ENCODE data around the gene ASCC1. TPM values are rescaled to one million over a fixed set of nuclear protein-coding genes. Genes with fewer than 3 reads are reported as not detected.

Gene ASCC1
- total RNA-seq, 3 donors from 2014 or later = 33.8 to 37.0 (median 34.3) TPM

GRCh38 chr10:72068901-72069446 is 147.1 kb downstream of the ASCC1 start:
- H3K36me3 Mint-ChIP-seq (ENCODE audit: insufficient read depth) = peaks cover 26% of the 10 kb centered on the region
- no peaks in the 10 kb centered on the region for H3K27me3 Mint-ChIP-seq (ENCODE audit: low read depth)
- H3K4me3 Mint-ChIP-seq = no peak overlapping the region
- ATAC-seq (peak; percentile 62 to 65), DNase-seq (no peak)
- no peaks in the 10 kb centered on the region for H3K9me3 Mint-ChIP-seq
- peaks cover 16% of the 10 kb centered on the region for H3K4me1 Mint-ChIP-seq (ENCODE audit: low read depth)

GRCh38 chr10:72068126-72068765 is 147.8 kb downstream of the ASCC1 start:
- Mint-ChIP-seq H3K4me1 (ENCODE audit: low read depth) (peaks cover 14% of the 10 kb centered on the region), H3K4me3 (no peak overlapping the region), H3K27me3 (ENCODE audit: low read depth) (no peaks in the 10 kb centered on the region), H3K9me3 (no peaks in the 10 kb centered on the region), H3K36me3 (ENCODE audit: insufficient read depth) (peaks cover 25% of the 10 kb centered on the region)
- DNase-seq (no peak), ATAC-seq (no peak)

GRCh38 chr10:72067463-72068125 is 148.5 kb downstream of the ASCC1 start:
- Mint-ChIP-seq H3K27me3 (ENCODE audit: low read depth) (no peaks in the 10 kb centered on the region), H3K4me1 (ENCODE audit: low read depth) (peaks cover 14% of the 10 kb centered on the region), H3K4me3 (no peak overlapping the region), H3K9me3 (no peaks in the 10 kb centered on the region), H3K36me3 (ENCODE audit: insufficient read depth) (peaks cover 24% of the 10 kb centered on the region)
- ATAC-seq (no peak), DNase-seq (no peak)

- peaks cover 15% of the 10 kb centered on the region for H3K4me1 Mint-ChIP-seq (ENCODE audit: low read depth)
- no peaks in the 10 kb centered on the region for H3K27me3 Mint-ChIP-seq (ENCODE audit: low read depth)
- H3K9me3 Mint-ChIP-seq = no peaks in the 10 kb centered on the region
- DNase-seq (no peak), ATAC-seq (no peak)
- peaks cover 20% of the 10 kb centered on the region for H3K36me3 Mint-ChIP-seq (ENCODE audit: insufficient read depth)
- H3K4me3 Mint-ChIP-seq = no peak overlapping the region
These were observed 149.5 kb downstream of the ASCC1 start for GRCh38 chr10:72066318-72067284.

GRCh38 chr10:72065439-72066025 is 150.5 kb downstream of the ASCC1 start:
- H3K4me1 Mint-ChIP-seq (ENCODE audit: low read depth) = peaks cover 14% of the 10 kb centered on the region
- DNase-seq (no peak), ATAC-seq (no peak)
- no peak overlapping the region for H3K4me3 Mint-ChIP-seq
- no peaks in the 10 kb centered on the region for H3K9me3 Mint-ChIP-seq
- no peaks in the 10 kb centered on the region for H3K27me3 Mint-ChIP-seq (ENCODE audit: low read depth)
- peaks cover 18% of the 10 kb centered on the region for H3K36me3 Mint-ChIP-seq (ENCODE audit: insufficient read depth)

GRCh38 chr10:72063703-72064391 is 152.2 kb downstream of the ASCC1 start:
- Mint-ChIP-seq H3K27me3 (ENCODE audit: low read depth) (no peaks in the 10 kb centered on the region), H3K36me3 (ENCODE audit: insufficient read depth) (peaks cover 11% of the 10 kb centered on the region), H3K9me3 (no peaks in the 10 kb centered on the region), H3K4me3 (no peak overlapping the region), H3K4me1 (ENCODE audit: low read depth) (peaks cover 16% of the 10 kb centered on the region)
- DNase-seq (no peak), ATAC-seq (no peak)

GRCh38 chr10:72062832-72063702 is 153.0 kb downstream of the ASCC1 start:
- no peak for ATAC-seq
- Mint-ChIP-seq H3K4me1 (ENCODE audit: low read depth) (peaks cover 20% of the 10 kb centered on the region), H3K9me3 (no peaks in the 10 kb centered on the region), H3K36me3 (ENCODE audit: insufficient read depth) (peaks cover 8% of the 10 kb centered on the region), H3K27me3 (ENCODE audit: low read depth) (no peaks in the 10 kb centered on the region), H3K4me3 (no peak overlapping the region)
- no peak for DNase-seq

- peaks cover 8% of the 10 kb centered on the region for H3K36me3 Mint-ChIP-seq (ENCODE audit: insufficient read depth)
- no peaks in the 10 kb centered on the region for H3K9me3 Mint-ChIP-seq
- peaks cover 20% of the 10 kb centered on the region for H3K4me1 Mint-ChIP-seq (ENCODE audit: low read depth)
- ATAC-seq = no peak
- H3K27me3 Mint-ChIP-seq (ENCODE audit: low read depth) = no peaks in the 10 kb centered on the region
- DNase-seq = no peak
- H3K4me3 Mint-ChIP-seq = no peak overlapping the region
These were observed 153.7 kb downstream of the ASCC1 start for GRCh38 chr10:72062382-72062781.

- Mint-ChIP-seq H3K27me3 (ENCODE audit: low read depth) (no peaks in the 10 kb centered on the region), H3K36me3 (ENCODE audit: insufficient read depth) (peaks cover 6% of the 10 kb centered on the region), H3K4me1 (ENCODE audit: low read depth) (peaks cover 20% of the 10 kb centered on the region), H3K4me3 (no peak overlapping the region), H3K9me3 (no peaks in the 10 kb centered on the region)
- no peak for DNase-seq
- no peak for ATAC-seq
These were observed 154.1 kb downstream of the ASCC1 start for GRCh38 chr10:72061930-72062329.

GRCh38 chr10:72061491-72061890 is 154.6 kb downstream of the ASCC1 start:
- no peaks in the 10 kb centered on the region for H3K9me3 Mint-ChIP-seq
- peaks cover 6% of the 10 kb centered on the region for H3K36me3 Mint-ChIP-seq (ENCODE audit: insufficient read depth)
- no peaks in the 10 kb centered on the region for H3K27me3 Mint-ChIP-seq (ENCODE audit: low read depth)
- no peak for ATAC-seq
- H3K4me3 Mint-ChIP-seq = no peak overlapping the region
- H3K4me1 Mint-ChIP-seq (ENCODE audit: low read depth) = peaks cover 20% of the 10 kb centered on the region
- no peak for DNase-seq

- Mint-ChIP-seq H3K4me1 (ENCODE audit: low read depth) (peaks cover 20% of the 10 kb centered on the region), H3K36me3 (ENCODE audit: insufficient read depth) (peaks cover 6% of the 10 kb centered on the region), H3K27me3 (ENCODE audit: low read depth) (no peaks in the 10 kb centered on the region), H3K9me3 (no peaks in the 10 kb centered on the region), H3K4me3 (no peak overlapping the region)
- ATAC-seq (no peak), DNase-seq (no peak)
These were observed 155.9 kb downstream of the ASCC1 start for GRCh38 chr10:72059843-72060822.
